Stimulated activated naive CD4-positive, alpha-beta T cell (primary cell): ENCODE data around the gene AKAP1.

ENCODE experiments used
- DNase-seq, 6 experiments: peaks; one replicate each; lab custom pipeline; 2025; lab: John Stamatoyannopoulos, UW

The AKAP1 gene, protein sequence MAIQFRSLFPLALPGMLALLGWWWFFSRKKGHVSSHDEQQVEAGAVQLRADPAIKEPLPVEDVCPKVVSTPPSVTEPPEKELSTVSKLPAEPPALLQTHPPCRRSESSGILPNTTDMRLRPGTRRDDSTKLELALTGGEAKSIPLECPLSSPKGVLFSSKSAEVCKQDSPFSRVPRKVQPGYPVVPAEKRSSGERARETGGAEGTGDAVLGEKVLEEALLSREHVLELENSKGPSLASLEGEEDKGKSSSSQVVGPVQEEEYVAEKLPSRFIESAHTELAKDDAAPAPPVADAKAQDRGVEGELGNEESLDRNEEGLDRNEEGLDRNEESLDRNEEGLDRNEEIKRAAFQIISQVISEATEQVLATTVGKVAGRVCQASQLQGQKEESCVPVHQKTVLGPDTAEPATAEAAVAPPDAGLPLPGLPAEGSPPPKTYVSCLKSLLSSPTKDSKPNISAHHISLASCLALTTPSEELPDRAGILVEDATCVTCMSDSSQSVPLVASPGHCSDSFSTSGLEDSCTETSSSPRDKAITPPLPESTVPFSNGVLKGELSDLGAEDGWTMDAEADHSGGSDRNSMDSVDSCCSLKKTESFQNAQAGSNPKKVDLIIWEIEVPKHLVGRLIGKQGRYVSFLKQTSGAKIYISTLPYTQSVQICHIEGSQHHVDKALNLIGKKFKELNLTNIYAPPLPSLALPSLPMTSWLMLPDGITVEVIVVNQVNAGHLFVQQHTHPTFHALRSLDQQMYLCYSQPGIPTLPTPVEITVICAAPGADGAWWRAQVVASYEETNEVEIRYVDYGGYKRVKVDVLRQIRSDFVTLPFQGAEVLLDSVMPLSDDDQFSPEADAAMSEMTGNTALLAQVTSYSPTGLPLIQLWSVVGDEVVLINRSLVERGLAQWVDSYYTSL

DNA sequence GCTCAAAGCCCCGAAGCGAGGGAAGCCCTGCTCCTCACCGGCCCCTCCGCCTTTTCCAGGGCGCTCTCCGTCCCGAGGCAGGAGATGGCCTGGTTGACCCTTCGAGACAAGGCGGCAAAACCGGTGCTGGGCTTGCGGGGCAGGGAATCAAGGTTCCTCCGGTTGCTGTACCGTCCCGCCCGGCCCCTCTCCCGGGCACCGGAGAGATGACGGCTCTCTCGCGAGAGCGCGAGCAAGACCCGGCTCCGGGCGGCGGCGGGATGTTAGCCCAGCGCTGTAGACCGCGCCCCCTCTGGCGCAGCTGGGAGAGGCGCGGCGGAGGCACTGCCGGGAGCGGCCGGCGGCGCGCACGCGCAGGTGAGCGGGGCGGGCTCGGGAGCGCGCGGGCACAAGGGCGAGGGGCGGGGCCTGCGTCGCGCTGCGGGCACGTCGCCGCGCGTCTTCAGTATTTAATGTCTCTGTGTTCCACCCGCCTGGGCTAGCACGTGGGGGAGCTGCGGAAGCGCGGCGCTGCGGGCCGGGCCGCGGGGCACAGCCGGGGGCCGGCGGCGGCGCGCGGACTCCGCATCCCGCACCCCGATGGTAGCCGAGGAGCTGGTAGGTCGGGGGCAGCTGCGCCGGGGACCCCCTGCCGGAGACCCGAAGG is at the start of gene AKAP1:
TSS of gene AKAP1 (plus strand) at position 445 of the 646 bp plus-strand sequence. CDS start 20,219 bp downstream, outside the sequence.
- DNase-seq: peak; percentile 89 to 96 (median 95)

DNA sequence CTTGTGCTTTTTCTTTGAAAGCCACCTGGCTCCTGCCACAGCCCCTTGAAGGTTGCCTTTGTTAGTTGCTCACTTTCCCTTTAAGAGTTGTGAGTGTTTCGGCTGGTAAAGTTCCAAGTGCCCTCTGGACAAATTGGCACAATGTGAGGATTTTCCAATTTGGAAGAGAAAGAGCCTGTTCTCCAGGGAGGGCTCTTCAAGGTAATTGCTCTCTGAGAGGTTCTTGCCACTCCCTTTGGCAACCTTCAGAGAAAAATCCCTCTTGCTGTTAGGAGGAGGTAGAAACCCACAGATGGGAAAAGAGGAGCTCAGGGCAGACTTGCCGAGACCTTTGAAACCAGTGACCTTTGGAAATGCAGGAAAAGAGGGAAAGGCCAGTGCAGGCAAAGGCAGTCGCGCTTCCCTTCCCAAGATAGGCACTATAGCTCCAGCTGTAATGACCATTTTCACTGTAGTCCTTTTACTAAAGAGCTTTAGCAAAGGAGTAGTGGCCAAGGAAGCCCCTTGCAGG is 49.0 kb upstream of the AKAP1 start:
- no peak for DNase-seq

DNA sequence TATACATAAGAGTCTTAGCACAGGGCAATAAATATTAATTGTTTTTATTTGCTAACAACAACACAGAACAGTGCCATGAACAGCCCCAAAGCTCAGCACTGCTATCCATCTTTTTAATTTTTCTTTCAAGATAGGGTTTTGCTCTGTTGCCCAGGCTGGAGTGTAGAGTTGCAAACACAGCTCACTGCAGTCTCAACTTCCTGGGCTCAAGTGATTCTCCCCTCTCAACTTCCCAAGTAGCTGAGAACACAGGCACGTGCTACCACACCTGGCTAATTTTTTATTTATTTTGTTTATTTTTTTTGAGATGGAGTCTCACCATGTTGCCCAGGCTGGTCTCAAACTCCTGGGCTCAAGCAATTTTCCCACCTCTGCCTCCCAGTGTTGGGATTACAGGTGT is 47.6 kb upstream of the AKAP1 start:
- no peak for DNase-seq

DNA sequence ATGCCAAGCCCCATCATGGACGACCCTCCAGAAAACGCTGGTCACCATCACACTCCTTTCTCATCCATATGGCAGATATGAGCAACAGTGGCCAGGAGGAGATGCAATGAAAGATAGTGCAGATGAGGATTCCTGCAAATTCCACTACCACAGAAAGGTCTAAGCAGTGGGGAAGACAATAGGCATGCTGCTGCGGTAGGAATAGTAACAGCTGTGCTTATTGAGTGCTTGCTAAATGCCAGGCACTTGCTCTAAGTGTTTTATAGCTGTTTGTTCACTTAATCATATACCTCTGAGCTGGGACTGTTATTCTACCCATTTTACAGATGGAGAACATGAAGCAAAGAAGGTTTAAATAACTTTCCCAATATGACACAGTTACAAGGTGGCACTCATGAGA is 46.6 kb upstream of the AKAP1 start:
- no peak for DNase-seq

DNA sequence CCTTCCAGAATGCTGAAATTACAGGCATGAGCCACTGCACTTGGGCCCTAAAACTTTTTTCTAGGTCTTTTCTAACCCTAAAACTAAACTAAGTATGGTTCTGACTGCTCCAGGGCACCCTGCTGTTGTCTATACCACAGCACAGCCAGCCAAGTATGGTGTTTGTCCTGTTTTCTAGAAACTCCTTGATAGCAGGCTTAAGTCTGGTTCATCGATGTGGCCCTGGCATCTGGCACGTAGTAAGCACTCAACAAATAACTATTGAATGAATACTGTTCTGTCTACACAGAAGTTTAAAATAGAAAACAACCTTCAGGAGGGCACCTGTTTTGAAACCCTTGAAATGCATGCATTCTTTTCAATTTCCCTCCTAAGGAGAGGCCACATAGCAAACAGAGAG is 44.5 kb upstream of the AKAP1 start:
- no peak for DNase-seq

DNA sequence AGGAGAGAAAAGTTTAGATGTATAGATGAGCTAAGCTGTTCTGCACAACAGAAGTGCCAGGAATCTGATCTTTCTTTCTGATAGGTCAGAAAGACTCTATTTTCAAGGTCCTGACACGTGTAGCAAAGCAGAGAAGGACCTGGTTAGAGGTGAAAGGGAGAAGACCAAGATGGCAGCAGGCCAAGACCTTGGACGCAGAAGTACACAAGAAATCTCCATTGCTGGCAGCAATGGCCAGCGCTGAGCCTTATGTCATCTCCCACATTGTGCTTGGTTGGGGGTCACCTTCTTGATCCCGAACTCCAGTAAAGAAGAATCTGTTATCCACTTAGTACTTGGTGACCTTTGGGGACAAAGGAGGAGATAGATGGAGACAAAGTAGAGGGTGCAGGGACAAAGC is 41.8 kb upstream of the AKAP1 start:
- no peak for DNase-seq

DNA sequence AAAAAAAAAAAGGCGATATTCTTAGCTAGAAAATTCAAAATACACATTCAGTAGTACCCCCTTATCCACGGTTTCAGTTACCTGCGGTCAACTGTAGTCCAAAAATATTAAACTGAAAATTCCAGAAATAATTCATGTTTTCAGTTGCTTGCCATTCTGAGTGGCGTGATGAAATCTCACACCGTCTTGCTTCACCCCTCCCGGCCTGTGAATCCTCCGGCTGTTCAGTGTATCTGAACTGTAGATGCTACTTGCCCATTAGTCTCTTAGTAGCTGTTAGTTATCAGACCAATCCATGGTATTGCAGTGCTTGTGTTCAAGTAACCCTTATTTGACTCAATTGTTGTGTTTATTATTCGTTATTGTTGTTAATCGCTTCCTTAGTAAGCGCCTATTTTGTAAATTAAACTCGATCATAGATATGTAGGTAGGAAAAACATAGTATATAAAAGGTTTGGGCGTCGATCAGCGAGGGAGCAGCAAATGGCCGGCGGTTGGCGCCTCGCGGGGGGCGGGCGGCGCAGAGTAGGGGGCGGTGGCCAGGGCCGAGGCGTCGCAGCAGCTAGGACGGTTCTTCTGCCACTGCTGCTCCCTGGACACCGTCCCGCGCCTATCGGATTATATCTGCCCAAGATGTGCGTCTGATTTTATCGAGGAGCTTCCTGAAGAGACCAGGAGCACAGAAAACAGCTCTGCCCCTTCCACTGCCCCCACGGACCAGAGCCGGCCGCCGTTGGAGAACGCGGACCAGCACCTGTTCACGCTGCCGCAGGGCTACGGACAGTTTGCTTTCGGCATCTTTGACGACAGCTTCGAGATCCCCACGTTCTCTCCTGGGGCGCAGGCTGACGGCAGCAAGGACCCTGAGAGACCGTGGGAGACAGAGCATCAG is 39.8 kb upstream of the AKAP1 start:
- no peak for DNase-seq

DNA sequence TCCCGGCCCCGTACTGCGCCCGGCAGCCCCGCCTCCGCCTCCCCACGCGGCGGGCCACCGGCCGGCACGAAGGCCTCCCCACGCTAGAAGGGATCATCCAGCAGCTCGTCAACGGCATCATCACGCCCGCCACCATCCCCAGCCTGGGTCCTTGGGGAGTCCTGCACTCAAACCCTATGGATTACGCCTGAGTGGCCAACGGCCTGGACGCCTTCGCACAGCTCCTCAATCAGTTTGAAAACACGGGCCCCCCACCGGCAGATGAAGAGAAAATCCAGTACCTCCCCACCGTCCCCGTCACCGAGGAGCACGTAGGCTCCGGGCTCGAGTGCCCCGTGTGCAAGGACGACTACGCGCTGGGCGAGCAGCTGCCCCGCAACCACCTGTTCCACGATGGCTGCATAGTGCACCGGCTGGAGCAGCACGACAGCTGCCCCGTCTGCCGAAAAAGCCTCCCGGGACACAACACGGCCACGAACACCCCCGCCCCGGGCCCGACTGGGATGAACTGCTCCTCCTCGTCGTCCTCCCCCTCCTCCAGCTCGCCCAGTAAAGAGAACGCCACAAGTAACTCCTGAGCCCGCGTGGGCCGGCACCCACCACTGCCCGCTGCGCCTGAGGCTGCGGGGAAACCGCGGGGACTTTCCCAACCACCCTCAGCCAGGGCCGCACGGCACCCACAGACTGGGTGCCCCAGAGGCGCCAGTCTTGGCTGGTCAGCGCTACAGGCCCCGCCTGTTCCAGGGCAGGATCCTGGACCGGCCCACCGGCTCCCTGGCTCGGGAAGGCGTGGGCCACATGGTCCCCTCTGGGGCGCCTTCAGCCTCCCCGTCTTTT is 39.0 kb upstream of the AKAP1 start:
- DNase-seq: peak in 2 of 6 experiments; percentile 17 to 30

DNA sequence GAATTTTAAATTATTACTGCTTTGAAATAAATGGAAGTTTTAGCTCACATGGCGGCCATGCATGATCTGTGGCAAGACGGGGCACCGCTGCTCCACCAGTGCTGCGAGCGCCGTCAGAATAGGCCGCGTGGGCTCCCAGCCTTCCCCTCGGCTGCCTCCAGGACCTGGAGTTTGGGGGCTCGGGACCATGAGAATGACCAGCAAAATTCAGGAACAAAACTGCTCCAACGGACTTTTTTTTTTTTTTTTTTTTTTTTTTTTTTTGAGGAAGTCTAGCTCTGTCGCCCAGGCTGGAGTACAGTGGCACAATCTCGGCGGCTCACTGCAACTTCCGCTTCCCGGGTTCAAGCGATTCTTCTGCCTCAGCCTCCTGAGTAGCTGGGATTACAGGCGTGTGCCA is 38.3 kb upstream of the AKAP1 start:
- DNase-seq: no peak

DNA sequence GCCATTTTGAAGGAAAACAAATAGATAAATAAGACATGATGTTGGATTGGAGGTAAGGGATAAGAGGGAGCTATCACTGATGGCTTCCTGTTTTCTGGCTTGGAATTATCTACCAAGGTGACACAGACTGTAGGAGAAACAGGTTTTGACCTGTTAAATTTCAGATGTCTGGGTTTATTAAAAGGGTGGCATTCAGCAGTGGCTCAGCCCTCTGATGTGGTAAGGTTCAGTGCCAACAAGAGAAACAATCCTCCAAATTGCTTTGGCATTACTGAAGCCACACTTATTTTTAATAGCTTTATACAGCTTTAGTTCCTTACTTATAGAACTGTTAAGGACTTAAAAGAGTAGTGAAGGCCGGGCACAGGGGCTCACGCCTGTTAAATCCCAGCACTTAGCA is 37.0 kb upstream of the AKAP1 start:
- no peak for DNase-seq

DNA sequence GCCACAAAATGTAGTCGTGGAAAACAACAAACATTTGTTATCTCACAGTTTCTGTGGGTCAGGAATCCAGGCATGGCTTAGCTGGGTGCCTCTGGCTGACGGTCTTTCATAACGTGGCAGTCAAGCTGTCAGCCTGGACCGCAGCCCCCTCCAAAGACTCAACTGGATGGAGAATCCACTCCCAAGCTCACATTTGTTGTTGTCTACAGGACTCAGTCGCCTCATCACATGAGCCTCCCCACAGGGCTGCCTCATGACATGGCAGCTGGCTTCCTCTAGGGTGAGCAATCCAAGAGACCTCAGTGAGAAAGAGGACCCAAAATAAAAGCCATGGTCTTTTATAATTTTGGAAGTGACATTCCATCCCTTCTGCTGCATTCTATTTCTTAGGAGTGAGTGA is 34.7 kb upstream of the AKAP1 start:
- no peak for DNase-seq

DNA sequence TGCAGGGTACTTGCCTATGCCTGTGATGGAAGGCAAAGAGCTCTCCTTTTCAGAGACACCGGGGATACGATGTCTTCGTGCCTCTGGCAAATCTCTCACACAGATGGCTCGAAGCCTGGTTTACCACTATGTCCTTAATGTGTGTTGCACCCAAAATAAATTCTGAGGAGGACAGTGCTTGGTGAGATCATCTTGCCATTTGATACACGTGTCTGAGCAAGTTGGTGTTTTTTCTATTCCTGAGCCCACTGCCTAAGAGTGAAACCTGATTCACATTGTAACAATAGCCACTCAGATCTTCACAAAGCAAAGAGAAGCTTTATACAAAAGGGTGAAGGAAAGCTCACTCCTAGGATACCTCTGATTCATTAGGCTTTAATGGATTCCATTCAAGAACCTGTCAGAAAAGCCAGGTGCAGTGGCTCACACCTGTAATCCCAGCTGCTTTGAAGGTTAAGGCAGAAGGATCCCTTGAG is 33.1 kb upstream of the AKAP1 start:
- no peak for DNase-seq

DNA sequence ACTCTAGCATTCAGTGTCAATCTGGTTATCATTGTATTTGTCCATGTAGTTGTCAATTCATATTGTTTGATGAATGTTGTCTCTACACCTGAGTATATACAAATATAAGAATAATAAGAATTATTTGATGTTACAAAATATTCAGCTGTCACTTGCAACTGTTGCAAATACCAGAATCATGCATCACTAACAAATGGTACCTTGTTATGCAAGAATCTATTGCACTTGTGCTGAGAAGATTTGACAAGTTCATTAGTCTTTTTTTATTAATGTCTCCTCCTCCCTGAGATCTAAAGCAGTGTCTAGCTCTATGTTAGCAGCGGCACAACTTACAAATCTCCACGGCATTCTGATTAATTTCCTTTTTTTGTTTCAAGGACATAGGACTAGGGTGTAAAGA is 22.2 kb upstream of the AKAP1 start:
- no peak for DNase-seq

DNA sequence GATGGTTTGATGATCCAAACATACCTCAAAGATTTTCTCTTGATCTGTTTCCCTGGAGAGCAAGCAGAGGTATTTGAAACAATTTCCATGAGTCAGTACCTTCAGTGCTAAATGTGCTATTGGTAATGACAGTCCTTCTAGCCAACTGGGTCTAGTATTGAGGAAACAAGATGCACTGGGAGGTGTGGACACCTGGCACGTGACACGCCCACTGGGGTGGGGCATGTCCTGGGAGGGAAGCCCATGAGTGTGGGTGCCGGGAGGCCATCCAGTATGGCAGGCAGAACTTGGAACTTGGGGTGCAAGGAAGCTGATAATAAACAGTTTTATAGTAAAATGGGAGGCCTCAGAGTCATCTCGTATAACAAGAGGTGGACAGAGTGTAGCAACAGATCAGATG is 17.9 kb upstream of the AKAP1 start:
- DNase-seq: no peak

DNA sequence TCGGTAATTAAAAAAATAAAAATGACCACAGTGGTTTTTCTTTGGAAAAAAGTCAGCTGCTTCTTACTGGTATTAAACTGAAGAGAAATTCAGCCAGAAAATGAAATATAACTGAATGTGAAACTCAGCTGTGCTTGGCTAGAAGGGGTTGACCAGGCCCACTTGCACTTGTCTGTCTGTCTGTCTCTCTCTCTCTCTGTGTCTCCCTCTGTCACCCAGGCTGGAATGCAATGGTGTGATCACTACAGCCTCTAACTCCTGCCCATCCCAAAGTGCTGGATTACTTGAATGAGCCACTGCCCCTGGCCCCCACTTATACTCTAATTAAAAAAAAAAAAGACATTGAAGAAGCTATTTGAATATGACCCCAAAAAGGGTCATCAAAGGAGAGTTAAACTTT is 17.3 kb upstream of the AKAP1 start:
- no peak for DNase-seq

DNA sequence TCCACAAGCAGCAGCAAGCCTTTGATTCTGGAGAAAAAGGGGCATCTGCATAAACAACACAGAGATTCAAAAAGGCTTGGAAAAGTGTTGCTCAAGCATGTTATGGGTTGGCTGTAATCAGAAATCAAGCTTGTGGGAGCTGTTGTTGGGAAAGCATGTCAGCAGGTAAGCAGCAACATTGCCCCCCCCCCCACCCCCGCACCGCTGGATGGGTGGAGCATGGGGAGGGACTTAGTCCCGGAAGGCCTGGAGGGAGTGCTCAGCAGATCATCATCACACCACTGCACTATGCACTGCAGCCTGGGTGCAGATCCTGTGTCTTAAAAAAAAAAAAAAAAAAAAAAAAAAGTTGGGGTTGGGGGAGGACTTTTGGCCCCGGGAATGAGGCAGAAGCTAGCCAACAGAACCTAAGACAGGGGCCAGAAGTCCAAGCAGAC is 16.8 kb upstream of the AKAP1 start:
- DNase-seq: no peak

DNA sequence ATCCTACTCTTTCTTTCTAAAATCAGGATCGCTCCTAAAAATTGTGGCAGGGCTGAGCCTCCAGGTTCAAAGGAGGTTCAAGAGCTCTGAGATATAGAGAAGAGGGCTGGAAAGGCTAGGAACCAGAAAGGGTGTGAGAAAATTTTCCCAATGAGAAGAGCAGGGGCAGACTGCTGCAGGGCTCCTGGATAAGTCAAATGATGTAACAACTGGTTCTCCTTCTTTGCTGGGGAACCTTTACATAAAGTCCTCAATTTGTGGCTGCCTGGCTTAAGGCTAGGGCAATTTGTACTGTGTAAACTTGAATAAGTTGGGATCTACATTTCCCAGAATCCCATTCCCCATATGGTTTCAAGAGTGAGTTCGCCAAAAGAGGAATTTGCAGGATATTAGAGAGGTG is 16.3 kb upstream of the AKAP1 start:
- no peak for DNase-seq

DNA sequence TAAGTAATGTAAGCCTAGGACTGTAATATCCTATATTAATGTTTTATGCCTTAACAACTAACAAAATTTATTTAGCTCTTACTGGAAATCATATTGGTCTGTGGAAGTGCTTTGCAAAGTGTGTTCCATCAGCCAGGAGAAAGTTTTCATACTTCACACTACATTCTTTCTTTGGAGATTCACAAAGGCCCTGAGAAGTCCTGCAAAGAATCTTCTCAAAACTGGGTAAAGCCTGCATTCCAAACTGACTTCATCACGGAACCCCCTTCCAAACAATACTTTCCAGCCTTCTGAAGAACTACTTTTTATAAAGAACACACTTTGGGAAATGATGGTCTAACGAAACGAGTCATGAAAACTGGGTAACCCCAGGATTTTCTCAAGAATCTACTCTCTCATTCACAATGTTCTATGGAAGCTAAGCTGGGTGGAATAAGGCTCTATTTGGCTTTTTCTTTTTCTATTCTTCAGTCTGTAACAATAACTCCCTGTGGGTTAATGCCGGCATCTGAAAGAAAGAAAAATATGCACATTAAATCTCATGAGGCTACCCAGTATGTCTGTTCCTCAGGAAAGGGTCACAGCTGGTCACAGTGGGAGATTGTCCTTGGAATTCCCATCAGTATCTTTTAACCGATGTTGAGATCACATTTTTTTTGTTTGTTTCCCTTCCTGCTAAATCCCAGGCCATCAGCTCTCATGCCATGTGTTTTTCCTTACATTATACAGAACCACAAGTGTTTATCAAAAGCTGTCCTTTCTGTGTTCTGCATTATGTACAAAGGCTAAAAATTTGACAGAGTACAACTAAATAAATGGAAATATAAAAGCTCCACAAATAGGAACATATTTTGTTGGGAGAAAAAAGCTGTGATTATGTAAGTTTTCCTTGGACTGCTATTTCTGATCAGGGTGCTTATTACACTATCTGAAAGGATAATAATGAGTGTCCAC is 12.8 kb upstream of the AKAP1 start:
- DNase-seq: no peak

DNA sequence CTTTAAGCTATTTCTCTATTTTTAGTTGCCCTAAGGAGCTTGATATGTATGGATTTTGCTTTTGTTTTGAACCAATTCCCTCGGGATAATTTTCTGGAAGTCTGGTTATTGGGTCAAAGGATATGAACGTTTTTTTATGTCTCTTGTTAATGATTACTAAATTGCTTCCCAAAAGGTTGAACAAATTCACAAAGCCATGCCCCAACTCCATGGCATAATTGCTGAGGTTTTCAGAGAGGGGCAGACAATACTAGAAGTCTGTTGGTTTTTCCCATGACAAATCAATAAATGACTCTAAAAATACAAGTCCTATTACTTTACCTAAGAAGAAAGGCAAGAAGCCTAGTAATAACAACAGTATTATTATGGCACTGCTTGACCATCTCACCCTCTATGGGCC is 11.4 kb upstream of the AKAP1 start:
- no peak for DNase-seq
